ENCODE measurements around the gene ITGBL1. TPM values are rescaled to one million over a fixed set of nuclear protein-coding genes. Genes with fewer than 3 reads are reported as not detected.

ITGBL1 gene
- total RNA-seq: 1 to 10 TPM in 3 of 4 donors, under 1 TPM in 1; 0.61 to 6.7 (median 5.0) TPM

DNA sequence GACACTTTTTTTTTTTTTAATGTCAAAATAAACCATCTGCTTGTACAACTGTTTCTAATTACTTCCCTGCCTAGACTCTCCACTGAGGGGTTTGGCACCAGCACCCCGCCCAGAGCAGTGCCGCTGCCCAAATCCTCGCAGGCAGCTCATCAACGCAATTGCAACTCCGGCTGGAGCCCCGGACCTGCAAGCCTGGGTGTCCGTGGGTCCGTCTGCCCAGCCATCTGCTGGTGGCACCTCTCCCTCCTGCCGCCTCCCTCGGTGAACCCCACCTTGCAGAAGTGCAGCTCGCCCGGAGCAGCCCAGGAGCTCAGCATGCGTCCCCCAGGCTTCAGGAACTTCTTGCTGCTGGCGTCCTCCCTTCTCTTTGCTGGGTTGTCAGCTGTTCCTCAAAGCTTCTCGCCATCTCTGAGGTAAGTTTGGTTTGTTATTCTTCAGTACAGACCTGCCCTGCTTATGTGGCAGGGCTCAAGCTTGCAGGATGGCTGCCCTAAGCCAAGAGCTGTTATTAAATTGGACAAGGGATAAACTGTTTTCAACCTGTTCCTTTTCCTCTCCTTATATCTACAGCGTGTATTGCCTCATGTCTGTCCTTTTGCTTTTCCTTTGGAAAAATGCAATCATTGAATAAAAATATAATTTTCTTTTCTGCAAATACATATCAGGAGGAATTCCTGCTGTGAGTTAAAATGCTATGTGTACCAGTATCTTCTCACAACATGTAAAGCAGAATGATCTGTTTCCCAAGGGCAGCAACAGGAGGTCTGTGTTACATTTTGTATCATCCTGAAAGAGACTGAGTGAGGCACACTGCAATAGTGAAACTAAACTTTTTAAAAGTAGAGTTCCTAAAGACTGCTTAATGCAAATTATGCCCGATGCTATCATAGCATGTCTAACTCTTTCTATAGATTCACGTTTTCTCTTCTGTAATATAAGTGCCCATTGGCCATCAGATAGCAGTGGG is at the start of gene ITGBL1:
TSS of gene ITGBL1 (plus strand) at position 157 of the 967 bp plus-strand sequence. CDS start at position 316, 159 bp downstream.
- Histone ChIP-seq H3K4me3 (peak within 1 kb of the TSS; percentile 29 to 51 (median 46)), H3K36me3 (no peaks in the 10 kb centered on the region), H3K27ac (peak within 1 kb of the TSS in 3 of 4 donors; percentile 21 to 54 (median 22)), H3K9me3 (no peaks in the 10 kb centered on the region), H3K4me1 (no peaks in the 10 kb centered on the region), H3K27me3 (no peaks in the 10 kb centered on the region)
- no peak for TF ChIP-seq POLR2A (IDR thresholded peaks at IDR 0.05)
- in situ Hi-C loops (cut with MboI; ENCODE audit: low sequenced_read_pairs in 4 of 4) (no loop called here), intact Hi-C loops (cut with DNase I; ENCODE audit: low total_unique reads) (no loop called here)
- ATAC-seq (no peak), DNase-seq (no peak)

DNA sequence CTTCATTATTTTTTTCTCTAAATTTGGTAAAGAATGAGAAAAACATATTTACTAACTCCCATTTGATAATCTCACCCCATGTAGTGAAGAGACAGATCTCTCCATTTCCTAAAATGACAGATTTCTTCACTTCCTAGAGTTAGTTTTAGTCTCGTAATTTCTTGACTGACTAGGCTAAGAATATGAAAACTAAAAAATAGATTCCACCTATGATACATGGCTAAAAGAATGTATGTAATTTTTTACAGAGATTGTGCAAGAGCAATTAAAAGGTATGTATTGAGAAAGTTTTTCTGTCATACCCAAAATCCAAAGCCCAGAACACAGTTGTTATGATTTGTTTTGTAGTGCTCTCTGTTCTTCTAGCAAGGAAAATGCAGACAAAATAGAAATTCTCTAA is 45.7 kb upstream of the ITGBL1 start:
- Histone ChIP-seq H3K27me3 (no peaks in the 10 kb centered on the region), H3K9me3 (no peaks in the 10 kb centered on the region), H3K36me3 (no peaks in the 10 kb centered on the region), H3K27ac (no peak overlapping the region), H3K4me1 (no peaks in the 10 kb centered on the region), H3K4me3 (no peak overlapping the region)
- in situ Hi-C loops (cut with MboI; ENCODE audit: low sequenced_read_pairs in 4 of 4) (no loop called here), intact Hi-C loops (cut with DNase I; ENCODE audit: low total_unique reads) (no loop called here)
- no peak for TF ChIP-seq POLR2A (IDR thresholded peaks at IDR 0.05)
- TF ChIP-seq CTCF (IDR thresholded peaks at IDR 0.05 in 4 of 5, conservative IDR thresholded peaks at IDR 0.05 in 1 of 5): no peak
- no peak for ATAC-seq
- no peak for DNase-seq

GRCh38 chr13:101408154-101408553 is 44.3 kb upstream of the ITGBL1 start:
- ATAC-seq: no peak
- H3K4me1 ChIP-seq: no peaks in the 10 kb centered on the region
- intact Hi-C loops (cut with DNase I; ENCODE audit: low total_unique reads): no loop called here

GRCh38 chr13:101408992-101409656 is 43.4 kb upstream of the ITGBL1 start:
- in situ Hi-C loops (cut with MboI; ENCODE audit: low sequenced_read_pairs in 4 of 4): no loop called here
- intact Hi-C loops (cut with DNase I; ENCODE audit: low total_unique reads): no loop called here
- H3K9me3 ChIP-seq: no peaks in the 10 kb centered on the region
- no peaks in the 10 kb centered on the region for H3K36me3 ChIP-seq
- ATAC-seq (no peak), DNase-seq (no peak)
- TF ChIP-seq CTCF (IDR thresholded peaks at IDR 0.05 in 4 of 5, conservative IDR thresholded peaks at IDR 0.05 in 1 of 5) (no peak), POLR2A (IDR thresholded peaks at IDR 0.05) (no peak)
- no peak overlapping the region for H3K4me3 ChIP-seq
- no peak overlapping the region for H3K27ac ChIP-seq
- H3K27me3 ChIP-seq: no peaks in the 10 kb centered on the region
- H3K4me1 ChIP-seq: no peaks in the 10 kb centered on the region

More at GRCh38 chr13:101408154-101408553, 44.3 kb upstream of the ITGBL1 start:
- Histone ChIP-seq H3K27me3 (no peaks in the 10 kb centered on the region), H3K9me3 (no peaks in the 10 kb centered on the region), H3K27ac (no peak overlapping the region), H3K4me3 (no peak overlapping the region), H3K36me3 (no peaks in the 10 kb centered on the region)
- DNase-seq: no peak
- TF ChIP-seq CTCF (IDR thresholded peaks at IDR 0.05 in 4 of 5, conservative IDR thresholded peaks at IDR 0.05 in 1 of 5): no peak
- TF ChIP-seq POLR2A (IDR thresholded peaks at IDR 0.05): no peak
- in situ Hi-C loops (cut with MboI; ENCODE audit: low sequenced_read_pairs in 4 of 4): no loop called here

GRCh38 chr13:101412076-101412475 is 40.4 kb upstream of the ITGBL1 start:
- TF ChIP-seq CTCF (IDR thresholded peaks at IDR 0.05 in 4 of 5, conservative IDR thresholded peaks at IDR 0.05 in 1 of 5) (no peak), POLR2A (IDR thresholded peaks at IDR 0.05) (no peak)
- Histone ChIP-seq H3K4me3 (no peak overlapping the region), H3K27me3 (peaks cover 0 to 11% (median 0%) of the 10 kb centered on the region in 3 donors), H3K36me3 (no peaks in the 10 kb centered on the region), H3K4me1 (no peaks in the 10 kb centered on the region), H3K9me3 (no peaks in the 10 kb centered on the region), H3K27ac (no peak overlapping the region)
- intact Hi-C loops (cut with DNase I; ENCODE audit: low total_unique reads): no loop called here
- in situ Hi-C loops (cut with MboI; ENCODE audit: low sequenced_read_pairs in 4 of 4): no loop called here
- ATAC-seq (no peak), DNase-seq (no peak)
